GM04503 (cell line): ENCODE data around the gene METTL27.
"Not testable (repeated sequence)": the region's sequence is repeated elsewhere in the genome, so short reads cannot be mapped to it uniquely, and the experiment has no call there.

Experiments
- DNase-seq: peaks from one replicate; pipeline ENCODE4 v3.0.0-alpha.2; 2012; ENCODE audit warnings: low read depth

The METTL27 gene

GRCh38 chr7:73869011-73869798 is 26.9 kb upstream of the METTL27 start:
- DNase-seq = no peak

- DNase-seq = no peak
Measured at GRCh38 chr7:73866446-73866767, 24.1 kb upstream of the METTL27 start.

- DNase-seq = no peak
Measured at GRCh38 chr7:73865738-73866445, 23.6 kb upstream of the METTL27 start.

- DNase-seq = no peak
Measured at GRCh38 chr7:73864981-73865711, 22.8 kb upstream of the METTL27 start.

- no peak for DNase-seq
Measured at GRCh38 chr7:73861305-73861704, 19.0 kb upstream of the METTL27 start.

GRCh38 chr7:73860859-73861258 is 18.5 kb upstream of the METTL27 start, which contains the start of gene TMEM270:
Gene TMEM270, plus strand, starts transcription at chr7:73861159. Its CDS starts 36 bp downstream, at chr7:73861195.
- DNase-seq = no peak

GRCh38 chr7:73858807-73859206 is 16.5 kb upstream of the METTL27 start:
- no peak for DNase-seq

- no peak for DNase-seq
Measured at GRCh38 chr7:73856941-73857340, 14.6 kb upstream of the METTL27 start.

GRCh38 chr7:73852500-73852899 is 10.2 kb upstream of the METTL27 start:
- DNase-seq = no peak

- DNase-seq = peak; percentile 97
Measured at GRCh38 chr7:73851410-73852338, 9.4 kb upstream of the METTL27 start.

- DNase-seq = peak; percentile 100
Measured at GRCh38 chr7:73850781-73851207, 8.5 kb upstream of the METTL27 start.

- DNase-seq = no peak
Measured at GRCh38 chr7:73847941-73848723, 5.8 kb upstream of the METTL27 start.

GRCh38 chr7:73845701-73846195 is 3.4 kb upstream of the METTL27 start:
- not testable (repeated sequence) for DNase-seq

- no peak for DNase-seq
Measured at GRCh38 chr7:73844848-73845460, 2.6 kb upstream of the METTL27 start.

GRCh38 chr7:73844131-73844547 is 1.8 kb upstream of the METTL27 start:
- DNase-seq = no peak

GRCh38 chr7:73841689-73842066 is 638 bp downstream of the METTL27 start:
- DNase-seq = no peak

GRCh38 chr7:73840715-73841379 is 1.5 kb downstream of the METTL27 start:
- no peak for DNase-seq

- DNase-seq = no peak
Measured at GRCh38 chr7:73839743-73840714, 2.3 kb downstream of the METTL27 start.
